H1 (cell line): ENCODE measurements around the gene MTMR2. TPM values are rescaled to one million over a fixed set of nuclear protein-coding genes. Genes with fewer than 3 reads are reported as not detected.
A peak's percentile ranks its signal among the peaks of the same experiment; 100 is the strongest.

Experiments used
- HDAC2 ChIP-seq, 2 experiments: fragments of 300-600 bp in 1 of 2; sonication (generic) in 1 of 2; IDR thresholded peaks; 2 replicates each; pipeline ENCODE4 v1.6.1; 2011 to 2012; ENCODE audit warnings: low read depth in 2 of 2, low read length in 2 of 2, mild to moderate bottlenecking in 2 of 2, moderate library complexity in 2 of 2, borderline replicate concordance in 1 of 2, inconsistent platforms in 1 of 2
- POLR2A ChIP-seq, 2 experiments: IDR thresholded peaks; 1 replicate in 1 of 2; 2 replicates in 1 of 2; pipeline ENCODE4 v1.6.1; 2011; ENCODE audit warnings: low read depth in 2 of 2, low read length in 2 of 2, mild to moderate bottlenecking in 2 of 2; ENCODE audit errors: control extremely low read depth in 1 of 2
- POLR2AphosphoS5 ChIP-seq: IDR thresholded peaks from 2 replicates; pipeline ENCODE4 v1.6.1; 2011; ENCODE audit warnings: low read depth, low read length
- TAF1 ChIP-seq: IDR thresholded peaks from 2 replicates; pipeline ENCODE4 v1.6.1; 2011; ENCODE audit warnings: mild to moderate bottlenecking, low read depth, low read length
- polyA plus RNA-seq, 7 experiments: library from polyadenylated mRNA; depleted of rRNA in 3 of 7; stranded (reverse) in 5 of 7; unstranded in 2 of 7; fragments of >200 nt in 5 of 7; fragments of 200-250 nt in 2 of 7; gene quantifications; 1 replicate in 5 of 7; 2 replicates in 1 of 7; 4 replicates in 1 of 7; pipeline versions ENCODE4 v1.2.1 to v1.2.3, GENCODE V29; 2011 to 2013; ENCODE audit warnings: missing spikeins in 2 of 7, mixed read lengths in 2 of 7
- total RNA-seq: library from RNA; stranded (reverse); fragmentation: NEBNext Ultra II Directional; extraction: Animal tissue kit (Norgen Biotek cat#: 25700); gene quantifications from 2 replicates; pipeline ENCODE4 v1.2.1, GENCODE V29; 2021
- TF ChIP-seq, protein P1 (sequence below): fragments of 300-600 bp; sonication (generic); IDR thresholded peaks from 2 replicates; pipeline ENCODE4 v1.7.1; 2012; ENCODE audit warnings: low read length, moderate library complexity, mild to moderate bottlenecking, inconsistent platforms; ENCODE audit not compliant: insufficient replicate concordance
- TF ChIP-seq, protein P2 (sequence below): IDR thresholded peaks from 2 replicates; pipeline ENCODE4 v1.6.1; 2012; ENCODE audit warnings: inconsistent platforms

MTMR2 gene
- total and polyA plus RNA-seq, 2 of the 8 experiments (the other 6 are each of a cell fraction or from before 2014, with no cell fraction given) = 16.7 to 52.9 TPM

DNA sequence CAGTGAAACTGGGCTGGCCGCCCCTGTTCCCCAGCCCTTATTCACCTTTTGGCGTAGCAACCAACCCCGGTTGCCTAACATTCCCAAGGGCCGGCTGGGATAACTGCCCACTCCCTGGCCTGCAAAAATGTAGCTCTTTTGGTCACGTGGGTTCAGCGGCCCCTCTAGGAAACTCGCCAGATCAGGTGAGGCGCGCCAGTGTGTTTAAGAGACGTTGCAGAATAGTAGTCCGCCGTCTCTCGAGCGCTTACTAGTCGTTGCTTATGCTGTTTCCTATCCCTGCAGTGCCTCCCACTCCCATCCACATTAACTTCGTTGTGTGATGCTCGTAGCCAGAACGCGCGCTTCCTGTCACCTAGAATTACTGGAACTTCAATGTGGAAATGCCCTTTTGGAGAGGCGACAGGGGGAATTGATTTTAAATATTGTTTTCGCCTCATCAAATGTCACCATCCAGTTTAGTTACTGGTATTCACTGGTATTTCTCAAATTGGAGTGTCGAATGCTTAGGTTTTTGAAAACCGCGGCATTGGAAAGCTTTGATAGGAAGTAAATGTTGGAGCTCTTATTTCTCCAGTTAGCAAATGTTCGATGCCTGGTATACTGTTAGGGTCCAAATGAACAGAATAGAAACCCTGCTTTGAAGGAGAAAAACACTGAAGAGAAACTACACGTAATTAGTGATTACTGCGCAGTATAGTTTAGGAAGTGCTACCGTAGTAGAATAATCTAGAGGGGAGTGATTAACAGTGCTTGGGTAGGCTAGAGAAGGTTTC is 132.8 kb downstream of the MTMR2 start (continued):
- TF ChIP-seq, protein P1, sequence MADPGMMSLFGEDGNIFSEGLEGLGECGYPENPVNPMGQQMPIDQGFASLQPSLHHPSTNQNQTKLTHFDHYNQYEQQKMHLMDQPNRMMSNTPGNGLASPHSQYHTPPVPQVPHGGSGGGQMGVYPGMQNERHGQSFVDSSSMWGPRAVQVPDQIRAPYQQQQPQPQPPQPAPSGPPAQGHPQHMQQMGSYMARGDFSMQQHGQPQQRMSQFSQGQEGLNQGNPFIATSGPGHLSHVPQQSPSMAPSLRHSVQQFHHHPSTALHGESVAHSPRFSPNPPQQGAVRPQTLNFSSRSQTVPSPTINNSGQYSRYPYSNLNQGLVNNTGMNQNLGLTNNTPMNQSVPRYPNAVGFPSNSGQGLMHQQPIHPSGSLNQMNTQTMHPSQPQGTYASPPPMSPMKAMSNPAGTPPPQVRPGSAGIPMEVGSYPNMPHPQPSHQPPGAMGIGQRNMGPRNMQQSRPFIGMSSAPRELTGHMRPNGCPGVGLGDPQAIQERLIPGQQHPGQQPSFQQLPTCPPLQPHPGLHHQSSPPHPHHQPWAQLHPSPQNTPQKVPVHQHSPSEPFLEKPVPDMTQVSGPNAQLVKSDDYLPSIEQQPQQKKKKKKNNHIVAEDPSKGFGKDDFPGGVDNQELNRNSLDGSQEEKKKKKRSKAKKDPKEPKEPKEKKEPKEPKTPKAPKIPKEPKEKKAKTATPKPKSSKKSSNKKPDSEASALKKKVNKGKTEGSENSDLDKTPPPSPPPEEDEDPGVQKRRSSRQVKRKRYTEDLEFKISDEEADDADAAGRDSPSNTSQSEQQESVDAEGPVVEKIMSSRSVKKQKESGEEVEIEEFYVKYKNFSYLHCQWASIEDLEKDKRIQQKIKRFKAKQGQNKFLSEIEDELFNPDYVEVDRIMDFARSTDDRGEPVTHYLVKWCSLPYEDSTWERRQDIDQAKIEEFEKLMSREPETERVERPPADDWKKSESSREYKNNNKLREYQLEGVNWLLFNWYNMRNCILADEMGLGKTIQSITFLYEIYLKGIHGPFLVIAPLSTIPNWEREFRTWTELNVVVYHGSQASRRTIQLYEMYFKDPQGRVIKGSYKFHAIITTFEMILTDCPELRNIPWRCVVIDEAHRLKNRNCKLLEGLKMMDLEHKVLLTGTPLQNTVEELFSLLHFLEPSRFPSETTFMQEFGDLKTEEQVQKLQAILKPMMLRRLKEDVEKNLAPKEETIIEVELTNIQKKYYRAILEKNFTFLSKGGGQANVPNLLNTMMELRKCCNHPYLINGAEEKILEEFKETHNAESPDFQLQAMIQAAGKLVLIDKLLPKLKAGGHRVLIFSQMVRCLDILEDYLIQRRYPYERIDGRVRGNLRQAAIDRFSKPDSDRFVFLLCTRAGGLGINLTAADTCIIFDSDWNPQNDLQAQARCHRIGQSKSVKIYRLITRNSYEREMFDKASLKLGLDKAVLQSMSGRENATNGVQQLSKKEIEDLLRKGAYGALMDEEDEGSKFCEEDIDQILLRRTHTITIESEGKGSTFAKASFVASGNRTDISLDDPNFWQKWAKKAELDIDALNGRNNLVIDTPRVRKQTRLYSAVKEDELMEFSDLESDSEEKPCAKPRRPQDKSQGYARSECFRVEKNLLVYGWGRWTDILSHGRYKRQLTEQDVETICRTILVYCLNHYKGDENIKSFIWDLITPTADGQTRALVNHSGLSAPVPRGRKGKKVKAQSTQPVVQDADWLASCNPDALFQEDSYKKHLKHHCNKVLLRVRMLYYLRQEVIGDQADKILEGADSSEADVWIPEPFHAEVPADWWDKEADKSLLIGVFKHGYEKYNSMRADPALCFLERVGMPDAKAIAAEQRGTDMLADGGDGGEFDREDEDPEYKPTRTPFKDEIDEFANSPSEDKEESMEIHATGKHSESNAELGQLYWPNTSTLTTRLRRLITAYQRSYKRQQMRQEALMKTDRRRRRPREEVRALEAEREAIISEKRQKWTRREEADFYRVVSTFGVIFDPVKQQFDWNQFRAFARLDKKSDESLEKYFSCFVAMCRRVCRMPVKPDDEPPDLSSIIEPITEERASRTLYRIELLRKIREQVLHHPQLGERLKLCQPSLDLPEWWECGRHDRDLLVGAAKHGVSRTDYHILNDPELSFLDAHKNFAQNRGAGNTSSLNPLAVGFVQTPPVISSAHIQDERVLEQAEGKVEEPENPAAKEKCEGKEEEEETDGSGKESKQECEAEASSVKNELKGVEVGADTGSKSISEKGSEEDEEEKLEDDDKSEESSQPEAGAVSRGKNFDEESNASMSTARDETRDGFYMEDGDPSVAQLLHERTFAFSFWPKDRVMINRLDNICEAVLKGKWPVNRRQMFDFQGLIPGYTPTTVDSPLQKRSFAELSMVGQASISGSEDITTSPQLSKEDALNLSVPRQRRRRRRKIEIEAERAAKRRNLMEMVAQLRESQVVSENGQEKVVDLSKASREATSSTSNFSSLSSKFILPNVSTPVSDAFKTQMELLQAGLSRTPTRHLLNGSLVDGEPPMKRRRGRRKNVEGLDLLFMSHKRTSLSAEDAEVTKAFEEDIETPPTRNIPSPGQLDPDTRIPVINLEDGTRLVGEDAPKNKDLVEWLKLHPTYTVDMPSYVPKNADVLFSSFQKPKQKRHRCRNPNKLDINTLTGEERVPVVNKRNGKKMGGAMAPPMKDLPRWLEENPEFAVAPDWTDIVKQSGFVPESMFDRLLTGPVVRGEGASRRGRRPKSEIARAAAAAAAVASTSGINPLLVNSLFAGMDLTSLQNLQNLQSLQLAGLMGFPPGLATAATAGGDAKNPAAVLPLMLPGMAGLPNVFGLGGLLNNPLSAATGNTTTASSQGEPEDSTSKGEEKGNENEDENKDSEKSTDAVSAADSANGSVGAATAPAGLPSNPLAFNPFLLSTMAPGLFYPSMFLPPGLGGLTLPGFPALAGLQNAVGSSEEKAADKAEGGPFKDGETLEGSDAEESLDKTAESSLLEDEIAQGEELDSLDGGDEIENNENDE = no peak
- peak; percentile 68; the same call in 1 of the 2 replicates for TF ChIP-seq TAF1
- TF ChIP-seq POLR2AphosphoS5 = peak; percentile 56; the same call in 1 of the 2 replicates
- TF ChIP-seq HDAC2 (IDR thresholded peaks at IDR 0.05; ENCODE audit: borderline replicate concordance in 1 of 2, low read depth in 2 of 2, low read length in 2 of 2) = 0 out of 4 replicates have a peak, but pooled peaks of 1 of the 2 experiments have one; percentile 40
- TF ChIP-seq, protein P2, sequence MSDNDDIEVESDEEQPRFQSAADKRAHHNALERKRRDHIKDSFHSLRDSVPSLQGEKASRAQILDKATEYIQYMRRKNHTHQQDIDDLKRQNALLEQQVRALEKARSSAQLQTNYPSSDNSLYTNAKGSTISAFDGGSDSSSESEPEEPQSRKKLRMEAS = peak; percentile 36; the same call in 1 of the 2 replicates
- TF ChIP-seq POLR2A (IDR thresholded peaks at IDR 0.05; ENCODE audit: control extremely low read depth in 1 of 2, low read depth in 2 of 2, low read length in 2 of 2) = peak; percentile 18 to 68; a peak in 2 of 3 replicates
- TF ChIP-seq, all 59 proteins: peak for 8
